Measurements from ENCODE around the gene SERPINB13.

The SERPINB13 gene

DNA sequence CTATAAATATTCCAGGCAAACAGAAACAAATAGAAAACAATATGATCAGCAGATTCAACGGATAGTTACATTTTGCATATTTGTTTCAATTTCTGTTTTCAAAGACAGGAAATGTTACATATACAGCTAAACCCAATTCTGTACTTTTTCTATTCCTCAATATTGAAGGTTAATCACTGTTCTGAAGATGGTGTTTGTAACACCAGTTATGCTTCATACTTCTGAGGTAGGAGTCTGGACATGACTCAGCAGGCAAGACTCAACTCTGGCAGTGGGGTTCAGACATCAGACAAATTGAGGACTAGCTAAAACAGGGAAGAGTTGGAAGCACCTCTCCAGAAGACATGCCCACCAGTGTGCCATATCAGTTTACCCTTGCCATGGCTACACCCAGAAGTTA lies 16.6 kb downstream of the SERPINB13 start:
- no peak for DNase-seq (ENCODE audit: extremely low read depth, low read depth)
- TF ChIP-seq, protein P1, sequence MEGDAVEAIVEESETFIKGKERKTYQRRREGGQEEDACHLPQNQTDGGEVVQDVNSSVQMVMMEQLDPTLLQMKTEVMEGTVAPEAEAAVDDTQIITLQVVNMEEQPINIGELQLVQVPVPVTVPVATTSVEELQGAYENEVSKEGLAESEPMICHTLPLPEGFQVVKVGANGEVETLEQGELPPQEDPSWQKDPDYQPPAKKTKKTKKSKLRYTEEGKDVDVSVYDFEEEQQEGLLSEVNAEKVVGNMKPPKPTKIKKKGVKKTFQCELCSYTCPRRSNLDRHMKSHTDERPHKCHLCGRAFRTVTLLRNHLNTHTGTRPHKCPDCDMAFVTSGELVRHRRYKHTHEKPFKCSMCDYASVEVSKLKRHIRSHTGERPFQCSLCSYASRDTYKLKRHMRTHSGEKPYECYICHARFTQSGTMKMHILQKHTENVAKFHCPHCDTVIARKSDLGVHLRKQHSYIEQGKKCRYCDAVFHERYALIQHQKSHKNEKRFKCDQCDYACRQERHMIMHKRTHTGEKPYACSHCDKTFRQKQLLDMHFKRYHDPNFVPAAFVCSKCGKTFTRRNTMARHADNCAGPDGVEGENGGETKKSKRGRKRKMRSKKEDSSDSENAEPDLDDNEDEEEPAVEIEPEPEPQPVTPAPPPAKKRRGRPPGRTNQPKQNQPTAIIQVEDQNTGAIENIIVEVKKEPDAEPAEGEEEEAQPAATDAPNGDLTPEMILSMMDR (IDR thresholded peaks at IDR 0.05; ENCODE audit: low read depth, low read length): no peak

DNA sequence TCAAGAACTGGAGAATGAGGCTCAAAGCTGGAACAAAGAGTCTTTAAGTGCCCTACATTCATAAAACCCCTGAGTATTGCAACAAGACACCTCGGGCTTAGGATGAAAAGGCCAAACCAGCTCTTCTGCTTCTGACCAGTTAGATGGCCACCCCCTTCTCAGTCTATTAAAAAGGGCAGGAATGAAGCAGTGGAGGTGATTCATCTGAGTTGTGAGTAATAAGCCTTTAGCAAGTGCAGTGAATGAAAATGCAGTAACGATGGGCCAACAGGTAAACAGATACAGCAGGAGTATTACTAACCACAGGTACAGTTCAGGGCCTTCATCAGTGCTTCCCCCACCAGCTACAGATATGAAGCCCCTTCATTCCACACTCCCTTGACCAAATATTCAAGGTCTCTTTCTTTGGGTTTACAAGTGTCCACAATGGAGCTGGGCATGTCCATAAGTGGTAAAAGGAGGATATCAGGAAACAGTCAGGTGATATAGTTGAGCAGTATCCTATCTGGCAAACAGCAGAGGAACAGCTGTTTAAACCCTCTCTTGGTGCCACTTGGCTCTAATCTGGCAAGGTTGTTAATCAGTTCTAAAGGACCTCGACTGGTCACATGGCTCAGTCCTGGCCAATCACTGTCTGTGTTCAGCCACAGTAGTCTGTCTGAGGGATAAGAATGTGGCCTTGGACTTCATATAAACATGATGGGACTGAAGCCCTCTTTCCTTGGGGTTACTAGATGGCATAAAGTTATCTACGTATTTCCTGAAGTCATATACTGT lies 17.8 kb downstream of the SERPINB13 start:
- DNase-seq (ENCODE audit: extremely low read depth, low read depth): no peak
- TF ChIP-seq, protein P1 (IDR thresholded peaks at IDR 0.05; ENCODE audit: low read depth, low read length): no peak

DNA sequence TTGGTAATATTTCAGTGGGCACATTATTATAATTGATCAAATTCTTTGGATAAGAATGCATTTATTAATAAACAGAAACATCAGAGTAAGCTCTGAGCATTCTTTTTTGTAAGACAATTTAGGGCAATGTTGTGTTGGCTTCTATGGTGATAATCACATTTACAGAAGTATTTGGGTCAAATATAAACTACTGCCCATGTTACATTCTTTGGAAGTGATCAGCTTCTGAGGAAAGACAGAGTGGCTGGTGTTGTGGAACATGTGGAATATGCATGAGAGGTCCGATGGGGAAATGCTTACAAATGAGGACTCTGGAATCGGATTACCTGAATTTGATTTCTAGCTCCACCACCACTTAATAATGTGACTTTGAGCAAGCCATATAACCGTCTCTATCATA lies 19.4 kb downstream of the SERPINB13 start:
- TF ChIP-seq, protein P1 (IDR thresholded peaks at IDR 0.05; ENCODE audit: low read depth, low read length): no peak
- no peak for DNase-seq (ENCODE audit: extremely low read depth, low read depth)

DNA sequence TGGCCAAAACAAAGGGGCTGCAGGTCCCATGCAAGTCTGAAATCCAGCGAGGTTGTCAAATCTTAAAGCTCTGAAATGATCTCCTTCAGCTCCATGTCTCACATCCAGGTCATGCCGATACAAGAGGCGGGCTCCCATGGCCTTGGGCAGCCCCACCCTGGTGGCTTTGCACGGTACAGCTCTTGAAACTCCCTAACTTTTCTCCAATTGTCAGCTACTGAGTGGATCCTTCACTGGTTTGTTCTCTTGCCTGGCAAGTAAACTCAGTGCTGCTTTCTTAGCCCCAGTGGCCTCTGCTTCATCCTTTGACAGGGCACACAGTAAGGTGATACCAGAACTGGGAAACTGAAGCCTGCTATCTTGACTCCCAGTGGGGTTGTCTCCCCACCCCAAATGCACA lies 26.3 kb downstream of the SERPINB13 start:
- TF ChIP-seq, protein P1 (IDR thresholded peaks at IDR 0.05; ENCODE audit: low read depth, low read length): no peak
- DNase-seq (ENCODE audit: extremely low read depth, low read depth): no peak

DNA sequence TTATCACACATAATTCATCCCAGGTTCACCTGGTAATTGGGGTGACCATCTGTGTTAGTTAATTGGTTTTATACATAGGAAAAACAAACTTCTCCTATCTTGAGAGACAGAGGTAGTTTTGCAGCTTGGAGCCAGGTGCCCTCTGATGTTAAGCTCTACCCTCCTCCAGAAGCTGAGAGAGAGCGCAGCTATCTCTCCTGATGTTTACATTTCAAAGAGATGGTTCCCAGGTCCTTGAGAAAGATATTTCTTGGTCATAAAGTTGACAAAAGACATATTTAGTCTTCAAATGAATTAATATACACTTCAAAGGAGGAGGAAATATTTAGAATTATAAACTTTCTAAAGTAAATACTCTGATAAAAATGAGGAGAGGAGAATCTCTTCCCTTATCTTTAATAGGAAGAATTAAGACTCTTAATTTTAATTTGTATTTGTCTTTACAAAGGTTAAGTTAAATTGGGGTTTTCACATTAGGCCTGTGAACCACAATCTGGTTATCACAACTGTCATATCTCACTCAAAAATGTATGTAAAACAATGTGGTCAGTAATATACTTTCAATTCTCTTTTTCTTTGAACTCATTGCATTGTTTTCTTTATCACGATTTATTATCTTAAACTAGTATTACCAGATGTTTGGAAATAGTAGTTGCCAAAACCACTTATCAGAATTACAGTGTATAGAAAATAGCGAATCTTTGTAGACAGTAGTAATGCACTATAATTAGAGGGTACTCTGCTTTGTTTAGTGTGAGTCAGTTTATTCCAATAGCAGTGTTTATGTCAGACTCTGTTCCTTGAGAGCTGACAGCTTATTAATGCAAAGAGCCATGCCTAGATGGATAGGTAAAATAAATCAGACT lies 30.1 kb downstream of the SERPINB13 start:
- no peak for DNase-seq (ENCODE audit: extremely low read depth, low read depth)

DNA sequence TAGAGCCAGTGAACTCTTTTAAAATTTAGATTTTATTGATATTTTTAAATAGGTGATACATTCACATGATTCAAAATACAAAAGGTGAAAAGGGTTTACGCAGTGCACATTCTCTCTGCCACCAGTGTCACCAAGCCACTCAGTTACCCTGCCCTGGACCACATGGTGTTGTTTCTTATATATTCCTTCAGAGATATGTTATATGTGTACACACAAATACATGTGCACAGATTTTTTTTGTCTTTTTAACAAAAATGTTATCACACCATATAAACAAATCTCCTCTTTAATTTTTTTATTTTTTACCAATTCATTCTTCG lies 30.7 kb downstream of the SERPINB13 start:
- DNase-seq (ENCODE audit: extremely low read depth, low read depth): no peak
- TF ChIP-seq, protein P1 (IDR thresholded peaks at IDR 0.05; ENCODE audit: low read depth, low read length): no peak

More for the DNA sequence above, 30.1 kb downstream of the SERPINB13 start:
- TF ChIP-seq, protein P1 (IDR thresholded peaks at IDR 0.05; ENCODE audit: low read depth, low read length): no peak

DNA sequence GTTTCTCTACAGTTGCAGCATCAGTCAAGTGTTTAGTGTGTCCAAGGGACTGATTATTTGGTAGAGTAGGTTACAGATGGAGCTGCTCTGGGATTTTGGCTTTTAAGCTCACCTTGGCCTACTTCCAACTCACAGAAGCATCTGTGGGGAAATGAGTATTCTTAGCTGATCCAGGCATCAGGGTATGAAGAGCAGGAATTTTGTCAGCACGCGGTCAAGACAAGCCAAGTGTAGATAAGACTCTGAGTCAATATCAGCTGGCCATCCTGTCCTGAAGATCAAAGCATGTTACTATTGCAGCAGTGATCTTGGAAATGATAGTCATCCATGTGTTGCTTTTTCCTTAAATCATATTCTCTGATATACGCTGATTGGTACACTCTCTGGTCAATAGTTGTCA lies 32.5 kb downstream of the SERPINB13 start:
- TF ChIP-seq, protein P1 (IDR thresholded peaks at IDR 0.05; ENCODE audit: low read depth, low read length): no peak
- DNase-seq (ENCODE audit: extremely low read depth, low read depth): no peak
